Astrocyte (in vitro differentiated cells and primary cell): ENCODE results near the gene PUDP. TPM values are rescaled to one million over a fixed set of nuclear protein-coding genes. Genes with fewer than 3 reads are reported as not detected.
"Not testable (repeated sequence)": the region's sequence is repeated elsewhere in the genome, so short reads cannot be mapped to it uniquely, and the experiment has no call there.

Experiments
- DNase-seq: peaks from one replicate; pipeline ENCODE4 v3.0.0-alpha.2; 2010; ENCODE audit warnings: low read depth
- FAIRE-seq: peaks from 2 replicates; lab custom pipeline; 2011; peaks lifted over from hg19 to GRCh38; lab: Jason Lieb, UNC
- H2AFZ ChIP-seq: 2 replicates; pipeline ENCODE4 v1.6.0; 2012; ENCODE audit warnings: low read depth, low read length, inconsistent platforms
- H3K27ac ChIP-seq: 2 replicates; pipeline ENCODE4 v1.5.1; 2011; ENCODE audit warnings: low read depth, low read length, inconsistent platforms
- H3K27me3 ChIP-seq: 2 replicates; pipeline ENCODE4 v1.6.0; 2011; ENCODE audit warnings: low read length, inconsistent platforms; ENCODE audit not compliant: insufficient read depth
- H3K36me3 ChIP-seq: 2 replicates; pipeline ENCODE4 v1.5.1; 2011; ENCODE audit warnings: low read length, inconsistent platforms; ENCODE audit not compliant: insufficient read depth
- H3K4me1 ChIP-seq: 2 replicates; pipeline ENCODE4 v1.5.1; 2011; ENCODE audit warnings: low read length, inconsistent platforms; ENCODE audit not compliant: insufficient read depth
- H3K4me2 ChIP-seq: 2 replicates; pipeline ENCODE4 v1.6.0; 2012; ENCODE audit warnings: low read length, inconsistent platforms
- H3K4me3 ChIP-seq: 2 replicates; pipeline ENCODE4 v1.5.1; 2011; ENCODE audit warnings: low read depth, mild to moderate bottlenecking, low read length, inconsistent platforms; ENCODE audit not compliant: insufficient read depth
- H3K79me2 ChIP-seq: 2 replicates; pipeline ENCODE4 v1.6.0; 2012; ENCODE audit warnings: mild to moderate bottlenecking, low read length, inconsistent platforms; ENCODE audit not compliant: insufficient read depth
- H3K9ac ChIP-seq: 2 replicates; pipeline ENCODE4 v1.6.0; 2012; ENCODE audit warnings: mild to moderate bottlenecking, low read length, inconsistent platforms
- H3K9me3 ChIP-seq: 2 replicates; pipeline ENCODE4 v1.5.1; 2012; ENCODE audit warnings: low read depth, mild to moderate bottlenecking, low read length, inconsistent platforms; ENCODE audit not compliant: insufficient read depth
- H4K20me1 ChIP-seq: 2 replicates; pipeline ENCODE4 v1.6.0; 2012; ENCODE audit warnings: low read length, inconsistent platforms; ENCODE audit not compliant: insufficient read depth
- H3K27ac Mint-ChIP-seq: one replicate; pipeline ENCODE4 v1.8.0; 2021; ENCODE audit warnings: mild to moderate bottlenecking, mixed read lengths; ENCODE audit not compliant: unreplicated experiment
- H3K27me3 Mint-ChIP-seq: one replicate; pipeline ENCODE4 v1.8.0; 2021; ENCODE audit warnings: low read depth, mixed read lengths; ENCODE audit not compliant: unreplicated experiment
- H3K36me3 Mint-ChIP-seq: one replicate; pipeline ENCODE4 v1.8.0; 2021; ENCODE audit warnings: low read depth, mixed read lengths; ENCODE audit not compliant: unreplicated experiment
- H3K4me1 Mint-ChIP-seq: one replicate; pipeline ENCODE4 v1.8.0; 2021; ENCODE audit warnings: low read depth, mixed read lengths; ENCODE audit not compliant: unreplicated experiment
- H3K4me3 Mint-ChIP-seq: one replicate; pipeline ENCODE4 v1.8.0; 2021; ENCODE audit warnings: mild to moderate bottlenecking, moderate library complexity, mixed read lengths; ENCODE audit not compliant: unreplicated experiment
- H3K9me3 Mint-ChIP-seq: one replicate; pipeline ENCODE4 v1.8.0; 2021; ENCODE audit warnings: mild to moderate bottlenecking, mixed read lengths; ENCODE audit not compliant: unreplicated experiment
- EZH2 ChIP-seq: IDR thresholded peaks from 2 replicates; pipeline ENCODE4 v1.6.1; 2012; ENCODE audit warnings: mild to moderate bottlenecking, low read length, inconsistent platforms; ENCODE audit not compliant: insufficient read depth
- total RNA-seq: library from RNA; stranded (reverse); gene quantifications from 2 replicates; pipeline ENCODE4 v1.2.1, GENCODE V29; 2021
- TF ChIP-seq, protein P1 (sequence below): IDR thresholded peaks from 2 replicates; pipeline ENCODE4 v1.5.1; 2011; ENCODE audit warnings: low read depth, mild to moderate bottlenecking, inconsistent platforms, low read length, moderate library complexity; ENCODE audit not compliant: insufficient read depth

PUDP gene
- total RNA-seq, 1 donor from 2014 or later, result 21.8 TPM

DNA sequence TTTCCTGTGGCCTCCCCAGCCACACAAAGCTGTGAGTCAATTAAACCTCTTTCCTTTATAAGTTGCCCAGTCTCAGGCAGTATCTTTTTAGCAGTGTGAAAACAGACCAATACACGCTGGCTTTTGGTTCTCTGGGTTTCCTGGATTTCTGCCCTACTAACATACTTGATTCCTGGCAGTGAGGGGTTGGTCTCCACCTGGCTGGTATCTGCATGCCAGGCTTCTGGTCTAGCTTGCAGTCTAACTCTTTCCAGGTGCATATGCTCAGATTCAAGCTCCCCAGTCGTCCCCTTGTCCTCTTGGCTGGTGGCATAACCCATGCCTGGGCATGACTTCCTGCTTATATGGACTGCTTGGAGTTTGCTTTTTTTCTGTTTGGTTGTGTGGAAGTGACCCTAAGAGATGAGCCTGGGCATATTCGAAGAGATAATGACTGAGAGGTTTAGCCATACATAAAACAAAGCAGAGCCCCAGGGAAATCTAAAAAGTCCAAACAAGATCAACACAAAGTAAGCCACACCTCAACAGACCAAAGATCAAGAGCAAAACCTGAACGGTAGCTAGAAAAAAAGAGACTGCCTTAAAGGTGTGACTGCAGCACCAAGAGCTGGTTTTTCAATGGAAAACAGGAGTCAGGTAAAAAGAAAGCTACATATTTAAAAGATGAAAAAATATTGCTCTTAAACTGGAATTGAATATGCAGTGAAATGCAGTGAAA, 102.6 kb downstream of the PUDP start:
- Histone ChIP-seq H3K9ac (no peak overlapping the region), H2AFZ (no peak overlapping the region), H3K36me3 (no peaks in the 10 kb centered on the region), H4K20me1 (no peaks in the 10 kb centered on the region), H3K4me3 (no peak overlapping the region), H3K9me3 (no peaks in the 10 kb centered on the region), H3K27me3 (no peaks in the 10 kb centered on the region), H3K79me2 (no peaks in the 10 kb centered on the region), H3K4me1 (no peaks in the 10 kb centered on the region), H3K27ac (no peak overlapping the region), H3K4me2 (no peak overlapping the region)
- H3K4me1 Mint-ChIP-seq, result peaks cover 10% of the 10 kb centered on the region
- no peak overlapping the region for H3K4me3 Mint-ChIP-seq
- FAIRE-seq (no peak), DNase-seq (no peak)
- H3K27me3 Mint-ChIP-seq, result no peaks in the 10 kb centered on the region
- peaks cover 6% of the 10 kb centered on the region for H3K9me3 Mint-ChIP-seq
- no peak for TF ChIP-seq EZH2
- TF ChIP-seq, protein P1, sequence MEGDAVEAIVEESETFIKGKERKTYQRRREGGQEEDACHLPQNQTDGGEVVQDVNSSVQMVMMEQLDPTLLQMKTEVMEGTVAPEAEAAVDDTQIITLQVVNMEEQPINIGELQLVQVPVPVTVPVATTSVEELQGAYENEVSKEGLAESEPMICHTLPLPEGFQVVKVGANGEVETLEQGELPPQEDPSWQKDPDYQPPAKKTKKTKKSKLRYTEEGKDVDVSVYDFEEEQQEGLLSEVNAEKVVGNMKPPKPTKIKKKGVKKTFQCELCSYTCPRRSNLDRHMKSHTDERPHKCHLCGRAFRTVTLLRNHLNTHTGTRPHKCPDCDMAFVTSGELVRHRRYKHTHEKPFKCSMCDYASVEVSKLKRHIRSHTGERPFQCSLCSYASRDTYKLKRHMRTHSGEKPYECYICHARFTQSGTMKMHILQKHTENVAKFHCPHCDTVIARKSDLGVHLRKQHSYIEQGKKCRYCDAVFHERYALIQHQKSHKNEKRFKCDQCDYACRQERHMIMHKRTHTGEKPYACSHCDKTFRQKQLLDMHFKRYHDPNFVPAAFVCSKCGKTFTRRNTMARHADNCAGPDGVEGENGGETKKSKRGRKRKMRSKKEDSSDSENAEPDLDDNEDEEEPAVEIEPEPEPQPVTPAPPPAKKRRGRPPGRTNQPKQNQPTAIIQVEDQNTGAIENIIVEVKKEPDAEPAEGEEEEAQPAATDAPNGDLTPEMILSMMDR, result no peak
- H3K27ac Mint-ChIP-seq, result peak overlapping the region; percentile 19
- H3K36me3 Mint-ChIP-seq, result no peaks in the 10 kb centered on the region

DNA sequence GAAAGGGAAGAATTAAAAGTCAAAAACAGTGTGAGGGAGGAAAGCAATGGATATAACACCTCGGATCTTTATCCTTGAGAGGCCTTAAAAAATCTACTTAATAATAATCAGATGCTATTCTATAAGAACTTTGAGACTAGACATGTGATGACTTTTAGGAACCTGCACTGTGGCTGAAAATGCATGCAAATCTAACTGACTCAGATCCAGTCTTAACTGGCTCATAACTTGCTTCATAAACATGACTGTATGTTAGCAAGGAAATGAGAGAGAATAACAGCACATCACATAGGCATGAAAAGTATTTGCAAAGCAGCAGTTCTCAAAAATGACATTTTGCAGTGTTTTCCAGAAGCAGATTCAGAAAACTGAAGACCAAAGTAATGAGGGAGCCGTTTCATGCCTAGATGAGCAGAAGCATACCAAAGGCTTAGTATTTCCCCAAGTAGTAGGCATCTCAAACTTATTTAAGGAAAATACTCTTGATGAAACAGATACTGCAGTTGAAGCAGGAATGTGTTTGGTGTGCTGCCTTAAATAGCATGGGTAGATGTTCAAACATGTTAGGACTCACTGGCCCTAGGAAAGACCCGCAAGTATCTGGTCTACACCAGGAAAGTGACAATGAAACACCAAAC, 104.0 kb downstream of the PUDP start:
- H3K9me3 Mint-ChIP-seq, H3K79me2 ChIP-seq, H3K4me2 ChIP-seq, H2AFZ ChIP-seq, H3K36me3 Mint-ChIP-seq, H3K27me3 Mint-ChIP-seq, H3K9me3 ChIP-seq, H3K4me3 ChIP-seq, H3K27ac Mint-ChIP-seq, H3K27me3 ChIP-seq, H3K9ac ChIP-seq, H3K4me3 Mint-ChIP-seq, H3K4me1 ChIP-seq, H4K20me1 ChIP-seq, H3K27ac ChIP-seq, H3K36me3 ChIP-seq: not testable (repeated sequence)
- DNase-seq (peak; percentile 74), FAIRE-seq (peak; percentile 93)
- peaks cover 10% of the 10 kb centered on the region for H3K4me1 Mint-ChIP-seq

- no peak for DNase-seq
- Histone ChIP-seq H3K27ac (no peak overlapping the region), H3K27me3 (no peaks in the 10 kb centered on the region), H3K4me1 (no peaks in the 10 kb centered on the region), H3K4me2 (no peak overlapping the region), H3K36me3 (no peaks in the 10 kb centered on the region), H3K9me3 (no peaks in the 10 kb centered on the region), H2AFZ (no peak overlapping the region), H3K4me3 (no peak overlapping the region), H3K79me2 (no peaks in the 10 kb centered on the region), H4K20me1 (no peaks in the 10 kb centered on the region), H3K9ac (no peak overlapping the region)
- FAIRE-seq, result peak; percentile 39
- Mint-ChIP-seq H3K27me3 (no peaks in the 10 kb centered on the region), H3K27ac (no peak overlapping the region), H3K36me3 (no peaks in the 10 kb centered on the region), H3K4me3 (no peak overlapping the region), H3K4me1 (no peaks in the 10 kb centered on the region), H3K9me3 (peaks cover 2% of the 10 kb centered on the region)
- TF ChIP-seq, protein P1, result no peak
Observed at GRCh38 chrX:7028246-7028645, 119.7 kb downstream of the PUDP start.
